Measurements from ENCODE around the gene CDYL2.

DNA sequence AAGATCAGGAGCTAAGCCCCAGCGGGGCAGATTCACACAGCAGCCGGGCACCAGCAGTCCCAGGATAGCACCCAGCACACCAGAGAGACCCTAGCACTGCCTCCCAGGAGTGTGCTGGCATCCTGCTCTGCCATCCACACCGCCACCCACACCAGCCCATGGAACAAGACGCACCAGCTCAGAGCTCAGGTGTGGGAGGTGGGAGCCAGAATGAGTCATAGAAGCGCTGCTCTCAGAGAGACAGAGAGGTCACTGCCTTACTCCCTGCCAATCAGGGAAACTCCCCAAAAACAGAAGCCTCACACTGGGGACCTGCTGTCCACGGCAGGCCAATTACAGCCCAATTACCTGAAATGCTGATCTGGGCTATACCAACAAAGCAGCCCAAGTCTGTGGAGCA, 64.9 kb downstream of the CDYL2 start:
- TF ChIP-seq POLR2AphosphoS5 (IDR thresholded peaks at IDR 0.05) = no peak
- no peak for TF ChIP-seq POLR2A (IDR thresholded peaks at IDR 0.05)
- TF ChIP-seq, protein P1, sequence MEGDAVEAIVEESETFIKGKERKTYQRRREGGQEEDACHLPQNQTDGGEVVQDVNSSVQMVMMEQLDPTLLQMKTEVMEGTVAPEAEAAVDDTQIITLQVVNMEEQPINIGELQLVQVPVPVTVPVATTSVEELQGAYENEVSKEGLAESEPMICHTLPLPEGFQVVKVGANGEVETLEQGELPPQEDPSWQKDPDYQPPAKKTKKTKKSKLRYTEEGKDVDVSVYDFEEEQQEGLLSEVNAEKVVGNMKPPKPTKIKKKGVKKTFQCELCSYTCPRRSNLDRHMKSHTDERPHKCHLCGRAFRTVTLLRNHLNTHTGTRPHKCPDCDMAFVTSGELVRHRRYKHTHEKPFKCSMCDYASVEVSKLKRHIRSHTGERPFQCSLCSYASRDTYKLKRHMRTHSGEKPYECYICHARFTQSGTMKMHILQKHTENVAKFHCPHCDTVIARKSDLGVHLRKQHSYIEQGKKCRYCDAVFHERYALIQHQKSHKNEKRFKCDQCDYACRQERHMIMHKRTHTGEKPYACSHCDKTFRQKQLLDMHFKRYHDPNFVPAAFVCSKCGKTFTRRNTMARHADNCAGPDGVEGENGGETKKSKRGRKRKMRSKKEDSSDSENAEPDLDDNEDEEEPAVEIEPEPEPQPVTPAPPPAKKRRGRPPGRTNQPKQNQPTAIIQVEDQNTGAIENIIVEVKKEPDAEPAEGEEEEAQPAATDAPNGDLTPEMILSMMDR (IDR thresholded peaks at IDR 0.05) = no peak
